DND-41 (cell line): Measurements from ENCODE around the gene SYCP2L.

Source experiments
- ATAC-seq: fragments of 200-7000 bp; cut with Tn5 transposase; 3 replicates; pipeline ENCODE4 v1.9.1; 2021; ENCODE audit warnings: low read depth; ENCODE audit not compliant: insufficient read depth
- DNase-seq: peaks from one replicate; pipeline ENCODE4 v3.0.0-alpha.2; 2020
- H2AFZ ChIP-seq: 2 replicates; pipeline ENCODE4 v1.6.0; 2012; ENCODE audit warnings: low read depth, low read length
- H3K27ac ChIP-seq: 2 replicates; pipeline ENCODE4 v1.5.1; 2012; ENCODE audit warnings: low read length, inconsistent platforms
- H3K27me3 ChIP-seq: fragments of 200-600 bp; sonication (generic); 2 replicates; pipeline ENCODE4 v1.6.0; 2012; ENCODE audit warnings: low read length, mild to moderate bottlenecking, inconsistent platforms; ENCODE audit not compliant: insufficient read depth, poor library complexity
- H3K36me3 ChIP-seq: 2 replicates; pipeline ENCODE4 v1.5.1; 2012; ENCODE audit warnings: low read length, inconsistent platforms; ENCODE audit not compliant: insufficient read depth
- H3K4me1 ChIP-seq: 2 replicates; pipeline ENCODE4 v1.5.1; 2012; ENCODE audit warnings: mild to moderate bottlenecking, low read length; ENCODE audit not compliant: insufficient read depth
- H3K4me2 ChIP-seq: 2 replicates; pipeline ENCODE4 v1.6.0; 2012; ENCODE audit warnings: mild to moderate bottlenecking, moderate library complexity, low read length, inconsistent platforms; ENCODE audit not compliant: insufficient read depth
- H3K4me3 ChIP-seq, 2 experiments: fragments of 200-600 bp in 1 of 2; shearing (Covaris generic) in 1 of 2; 2 replicates each; pipeline ENCODE4 v1.5.1; 2012 to 2016; ENCODE audit warnings: inconsistent platforms in 2 of 2, low read length in 2 of 2, mild to moderate bottlenecking in 2 of 2, low read depth in 1 of 2, moderate library complexity in 1 of 2
- H3K79me2 ChIP-seq: 2 replicates; pipeline ENCODE4 v1.6.0; 2012; ENCODE audit warnings: low read length, inconsistent platforms; ENCODE audit not compliant: insufficient read depth
- H3K9ac ChIP-seq: 2 replicates; pipeline ENCODE4 v1.6.0; 2012; ENCODE audit warnings: low read depth, mild to moderate bottlenecking, inconsistent platforms, low read length, moderate library complexity
- H3K9me3 ChIP-seq: 2 replicates; pipeline ENCODE4 v1.5.1; 2012; ENCODE audit warnings: low read length, moderate library complexity, mild to moderate bottlenecking, inconsistent platforms; ENCODE audit not compliant: insufficient read depth, severe bottlenecking
- H4K20me1 ChIP-seq: 2 replicates; pipeline ENCODE4 v1.6.0; 2012; ENCODE audit warnings: low read length; ENCODE audit not compliant: insufficient read depth
- EZH2 ChIP-seq: IDR thresholded peaks from 3 replicates; pipeline ENCODE4 v1.6.1; 2012; ENCODE audit warnings: borderline replicate concordance, low read depth, mild to moderate bottlenecking, moderate library complexity, low read length, inconsistent platforms; ENCODE audit not compliant: severe bottlenecking
- TF ChIP-seq, protein P1 (sequence below): IDR thresholded peaks from 2 replicates; pipeline ENCODE4 v1.5.1; 2012; ENCODE audit warnings: borderline replicate concordance, low read length, moderate library complexity, mild to moderate bottlenecking; ENCODE audit not compliant: poor library complexity, severe bottlenecking; ENCODE audit errors: extremely low read depth

Gene SYCP2L

DNA sequence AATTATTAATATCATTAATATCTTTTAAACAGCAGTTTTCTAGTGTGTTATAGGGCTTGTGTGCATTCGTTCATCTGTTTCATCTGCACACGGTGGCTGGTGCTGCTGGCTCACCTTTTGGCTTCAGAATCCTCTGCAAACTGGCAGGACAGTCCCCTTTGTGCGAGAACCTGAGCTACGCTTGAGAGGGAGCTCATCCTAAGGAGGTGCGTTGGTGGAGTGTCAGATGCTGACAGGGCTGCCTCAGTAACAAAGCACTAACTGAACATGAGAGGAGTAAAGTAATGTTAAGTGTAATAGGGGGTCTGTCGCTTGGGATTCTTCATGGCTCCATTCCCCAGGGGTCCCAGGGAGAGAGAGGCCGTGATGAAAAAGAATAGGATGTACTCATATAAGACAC lies 134.9 kb downstream of the SYCP2L start:
- no peaks in the 10 kb centered on the region for H3K4me1 ChIP-seq
- no peak overlapping the region for H3K4me2 ChIP-seq
- H3K9ac ChIP-seq, result no peak overlapping the region
- H3K4me3 ChIP-seq, result no peak overlapping the region
- H3K27me3 ChIP-seq, result peaks cover 13% of the 10 kb centered on the region
- no peaks in the 10 kb centered on the region for H3K79me2 ChIP-seq
- H3K9me3 ChIP-seq, result no peaks in the 10 kb centered on the region
- H3K27ac ChIP-seq, result no peak overlapping the region
- DNase-seq, result no peak
- no peak overlapping the region for H2AFZ ChIP-seq
- no peak for ATAC-seq
- H3K36me3 ChIP-seq, result no peaks in the 10 kb centered on the region
- TF ChIP-seq EZH2, result no peak
- TF ChIP-seq, protein P1, sequence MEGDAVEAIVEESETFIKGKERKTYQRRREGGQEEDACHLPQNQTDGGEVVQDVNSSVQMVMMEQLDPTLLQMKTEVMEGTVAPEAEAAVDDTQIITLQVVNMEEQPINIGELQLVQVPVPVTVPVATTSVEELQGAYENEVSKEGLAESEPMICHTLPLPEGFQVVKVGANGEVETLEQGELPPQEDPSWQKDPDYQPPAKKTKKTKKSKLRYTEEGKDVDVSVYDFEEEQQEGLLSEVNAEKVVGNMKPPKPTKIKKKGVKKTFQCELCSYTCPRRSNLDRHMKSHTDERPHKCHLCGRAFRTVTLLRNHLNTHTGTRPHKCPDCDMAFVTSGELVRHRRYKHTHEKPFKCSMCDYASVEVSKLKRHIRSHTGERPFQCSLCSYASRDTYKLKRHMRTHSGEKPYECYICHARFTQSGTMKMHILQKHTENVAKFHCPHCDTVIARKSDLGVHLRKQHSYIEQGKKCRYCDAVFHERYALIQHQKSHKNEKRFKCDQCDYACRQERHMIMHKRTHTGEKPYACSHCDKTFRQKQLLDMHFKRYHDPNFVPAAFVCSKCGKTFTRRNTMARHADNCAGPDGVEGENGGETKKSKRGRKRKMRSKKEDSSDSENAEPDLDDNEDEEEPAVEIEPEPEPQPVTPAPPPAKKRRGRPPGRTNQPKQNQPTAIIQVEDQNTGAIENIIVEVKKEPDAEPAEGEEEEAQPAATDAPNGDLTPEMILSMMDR, result no peak
- H4K20me1 ChIP-seq, result no peaks in the 10 kb centered on the region

DNA sequence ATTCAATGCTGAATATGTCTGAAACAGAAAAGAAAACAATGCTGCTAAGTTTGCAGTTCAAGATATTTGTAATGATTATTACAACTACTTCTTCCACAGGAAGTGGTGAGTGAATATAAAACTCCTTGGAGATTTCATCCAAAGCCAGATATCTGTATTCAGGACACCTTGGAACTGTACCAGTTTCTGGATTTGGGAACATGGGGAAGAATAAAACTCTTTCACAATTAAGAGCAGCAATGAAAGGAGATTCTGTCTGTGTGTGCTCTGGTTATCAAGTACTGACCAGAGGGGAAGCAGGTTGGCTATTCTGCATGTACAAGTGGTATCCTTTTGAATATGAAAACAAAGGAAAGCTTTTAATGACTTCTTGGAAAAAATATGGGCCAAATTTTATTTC lies 136.2 kb downstream of the SYCP2L start:
- TF ChIP-seq, protein P1, result no peak
- Histone ChIP-seq H3K27me3 (peaks cover 9% of the 10 kb centered on the region), H3K4me1 (no peaks in the 10 kb centered on the region), H3K27ac (no peak overlapping the region), H3K4me2 (no peak overlapping the region), H4K20me1 (no peaks in the 10 kb centered on the region), H3K9ac (no peak overlapping the region), H3K36me3 (no peaks in the 10 kb centered on the region), H3K4me3 (no peak overlapping the region), H3K9me3 (no peaks in the 10 kb centered on the region), H3K79me2 (no peaks in the 10 kb centered on the region), H2AFZ (no peak overlapping the region)
- ATAC-seq (no peak), DNase-seq (no peak)
